EH (cell line): ENCODE results near the gene NUP50.

ENCODE experiments used
- DNase-seq: peaks from one replicate; pipeline ENCODE4 v3.0.0-alpha.2; 2015; ENCODE audit warnings: low read depth

The NUP50 gene

DNA sequence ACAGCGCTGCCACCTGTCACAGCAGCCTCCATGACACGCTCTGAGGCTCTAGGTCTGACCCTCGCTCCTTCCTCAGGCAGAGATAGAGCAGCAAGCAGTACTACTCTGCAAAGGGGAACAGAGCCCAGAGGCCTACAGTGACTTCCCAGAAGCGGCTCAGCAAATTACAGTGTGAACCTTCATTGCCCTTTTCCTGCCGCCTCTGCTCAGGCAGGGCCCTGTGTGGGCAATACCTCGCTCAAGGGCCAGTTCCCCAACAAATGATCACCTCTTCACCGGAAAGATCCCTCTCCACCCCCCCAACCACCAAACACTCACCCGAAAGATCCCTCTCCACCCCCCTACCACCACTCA lies 64.7 kb downstream of the NUP50 start:
- DNase-seq, result no peak

DNA sequence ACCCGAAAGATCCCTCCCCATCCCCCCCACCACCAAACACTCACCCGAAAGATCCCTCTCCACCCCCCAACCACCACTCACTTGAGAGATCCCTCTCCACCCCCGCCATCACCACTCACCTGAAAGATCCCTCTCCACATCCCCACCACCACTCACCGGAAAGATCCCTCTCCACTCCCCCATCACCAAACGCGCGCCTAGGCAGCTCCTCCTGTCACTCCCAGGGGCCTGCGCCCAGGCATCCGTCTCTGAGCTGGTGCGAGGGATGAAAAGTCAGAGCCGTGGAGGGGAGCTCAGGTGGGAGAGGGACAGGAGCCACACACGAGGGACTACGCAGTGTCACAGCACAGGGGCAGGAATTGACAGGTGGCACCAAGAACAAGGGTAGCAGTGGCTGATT lies 65.5 kb downstream of the NUP50 start:
- no peak for DNase-seq

- no peak for DNase-seq
Measured at GRCh38 chr22:45230026-45230721, 66.4 kb downstream of the NUP50 start.

DNA sequence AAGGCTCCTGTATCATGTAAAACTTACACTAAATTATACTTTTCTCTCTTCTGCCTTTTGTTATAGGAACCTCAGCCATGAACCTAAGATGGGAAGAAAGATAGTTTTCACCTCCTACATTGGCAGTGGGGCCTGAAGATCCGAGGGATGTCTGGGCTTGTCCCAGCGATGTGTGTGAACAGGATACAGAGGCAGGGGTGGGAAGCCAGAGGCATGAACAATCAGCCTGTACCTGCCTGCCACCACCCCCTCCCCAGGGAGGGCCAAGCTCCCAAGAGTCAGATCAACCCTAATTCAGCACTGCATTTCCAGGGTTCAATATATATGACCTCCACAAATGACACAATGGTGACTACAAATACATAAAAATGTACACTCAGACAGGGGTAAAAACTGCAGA lies 67.6 kb downstream of the NUP50 start:
- DNase-seq, result no peak

GRCh38 chr22:45233386-45233785 lies 69.7 kb downstream of the NUP50 start:
- DNase-seq, result no peak

DNA sequence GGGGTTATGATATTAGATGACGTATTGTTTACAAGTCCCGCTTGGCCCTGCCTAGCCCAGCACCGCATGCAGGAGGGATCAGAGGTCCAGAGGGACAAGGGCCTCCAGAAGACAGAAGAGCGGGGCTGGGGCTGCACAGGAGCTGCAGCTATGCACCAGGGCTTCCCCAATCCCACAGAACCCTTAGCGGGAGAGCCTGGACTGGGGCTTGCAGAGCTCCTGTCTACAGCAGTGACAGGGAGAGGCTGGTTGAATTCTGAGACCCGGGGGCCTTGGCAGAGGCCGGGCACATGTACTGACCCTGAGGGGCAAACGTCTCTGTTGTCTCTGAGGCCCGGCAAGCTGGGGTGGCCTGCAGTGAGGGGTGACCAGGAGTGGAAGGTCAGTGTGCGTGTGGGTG lies 70.1 kb downstream of the NUP50 start:
- DNase-seq, result no peak

DNA sequence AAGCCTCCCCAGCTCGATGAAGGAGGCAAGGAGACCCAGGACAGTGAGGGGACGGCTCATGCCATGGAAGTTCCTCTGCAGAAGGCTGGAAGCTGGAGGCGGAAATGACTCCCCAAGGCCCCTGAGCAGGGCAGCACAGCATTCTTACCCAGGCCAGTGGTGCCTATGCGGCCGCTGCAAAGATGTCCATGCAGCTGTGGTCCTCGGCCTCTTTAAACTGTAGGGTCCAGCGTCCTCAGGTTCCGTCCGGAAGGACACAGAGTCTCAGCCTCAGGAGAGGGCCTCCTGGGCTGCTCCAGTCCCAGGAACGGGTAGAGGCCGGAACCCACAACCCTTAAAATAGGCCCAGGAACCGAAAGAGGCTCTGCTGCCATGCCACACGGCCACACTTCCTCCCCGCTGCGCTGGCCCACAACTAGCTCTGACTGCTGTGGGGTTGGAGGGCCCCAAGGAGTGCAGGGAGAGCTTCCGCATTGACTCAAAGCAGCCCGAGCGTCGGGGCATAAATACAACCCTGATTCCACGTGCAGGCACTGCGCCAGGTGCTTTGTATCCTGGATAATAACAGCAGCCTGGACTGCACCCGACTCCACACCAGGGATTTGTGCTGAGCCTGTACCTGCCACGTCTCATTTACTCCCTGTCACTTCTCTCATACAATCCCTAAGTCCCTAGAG lies 71.5 kb downstream of the NUP50 start:
- no peak for DNase-seq

DNA sequence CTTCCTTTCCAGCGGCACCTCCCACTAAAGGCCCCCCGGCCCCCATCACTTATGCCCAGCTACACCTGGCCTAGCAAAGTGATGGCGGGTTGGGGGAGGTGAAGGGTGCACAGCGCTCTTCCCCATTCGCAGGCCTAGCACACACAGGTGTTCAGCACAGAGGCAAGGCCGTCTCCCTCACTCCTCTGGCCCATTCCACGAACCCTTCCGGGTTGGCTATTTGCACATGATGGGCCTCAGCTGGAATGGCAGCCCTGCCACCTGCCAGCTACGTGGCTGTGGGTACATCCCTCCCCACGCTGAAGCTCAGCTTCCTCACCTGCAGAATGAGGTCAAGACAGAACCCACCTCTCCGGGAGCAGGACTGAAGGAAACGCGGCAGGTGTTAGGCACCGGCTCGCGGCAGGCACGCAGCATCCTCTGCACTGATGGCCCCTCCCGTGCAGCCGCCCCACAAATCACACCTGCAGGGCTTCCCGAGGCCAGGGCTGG lies 72.2 kb downstream of the NUP50 start:
- DNase-seq, result no peak

DNA sequence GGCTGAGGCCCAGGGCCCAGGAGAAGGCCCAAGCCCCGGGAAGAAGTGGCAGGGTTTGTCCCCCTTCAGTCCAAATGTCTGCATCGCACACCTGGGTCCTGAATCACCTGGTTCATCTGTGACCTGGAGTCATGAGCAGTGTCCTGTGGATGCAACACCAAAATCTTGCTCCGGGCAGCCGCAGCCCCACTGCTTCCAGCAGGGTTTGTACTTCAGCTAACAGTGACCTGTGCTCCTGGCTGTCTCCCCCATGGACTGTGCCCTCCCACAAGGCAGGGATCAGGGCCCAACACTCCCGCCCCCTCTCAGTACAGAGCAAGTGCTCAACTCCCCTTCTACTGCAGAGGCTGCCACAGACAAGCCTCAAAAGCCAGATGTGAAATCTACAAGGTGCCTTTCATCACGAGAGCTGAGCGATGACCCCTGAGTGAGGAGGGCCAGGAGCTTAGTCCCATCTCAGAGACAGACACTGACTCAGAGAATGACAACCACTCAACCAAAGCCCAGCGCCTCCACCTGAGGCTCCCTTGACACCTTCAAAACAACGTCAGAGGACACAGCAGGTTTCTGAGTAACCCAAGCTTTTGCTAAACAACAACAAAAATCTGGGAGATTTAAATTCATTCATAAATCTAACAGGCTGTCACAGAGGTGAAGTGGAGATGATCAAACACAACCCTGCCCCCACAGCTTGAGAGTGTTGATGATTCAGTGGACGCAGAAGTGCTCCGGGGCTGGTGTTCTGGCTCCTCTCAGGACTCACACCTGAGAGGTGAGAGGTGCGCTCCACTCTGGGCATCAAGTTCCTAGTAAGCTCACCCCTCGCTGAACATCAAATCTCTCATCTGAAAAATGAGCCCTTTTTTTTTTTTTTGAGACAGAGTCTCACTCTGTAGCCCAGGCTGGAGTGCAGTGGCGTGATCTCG lies 73.6 kb downstream of the NUP50 start:
- DNase-seq, result no peak
